Bone marrow (tissue), 2 donors: Measurements from ENCODE around the gene PJA1.

Experiments
- DNase-seq, 2 donors: peaks; one replicate each; lab custom pipeline; 2025; lab: John Stamatoyannopoulos, UW

Gene PJA1

DNA sequence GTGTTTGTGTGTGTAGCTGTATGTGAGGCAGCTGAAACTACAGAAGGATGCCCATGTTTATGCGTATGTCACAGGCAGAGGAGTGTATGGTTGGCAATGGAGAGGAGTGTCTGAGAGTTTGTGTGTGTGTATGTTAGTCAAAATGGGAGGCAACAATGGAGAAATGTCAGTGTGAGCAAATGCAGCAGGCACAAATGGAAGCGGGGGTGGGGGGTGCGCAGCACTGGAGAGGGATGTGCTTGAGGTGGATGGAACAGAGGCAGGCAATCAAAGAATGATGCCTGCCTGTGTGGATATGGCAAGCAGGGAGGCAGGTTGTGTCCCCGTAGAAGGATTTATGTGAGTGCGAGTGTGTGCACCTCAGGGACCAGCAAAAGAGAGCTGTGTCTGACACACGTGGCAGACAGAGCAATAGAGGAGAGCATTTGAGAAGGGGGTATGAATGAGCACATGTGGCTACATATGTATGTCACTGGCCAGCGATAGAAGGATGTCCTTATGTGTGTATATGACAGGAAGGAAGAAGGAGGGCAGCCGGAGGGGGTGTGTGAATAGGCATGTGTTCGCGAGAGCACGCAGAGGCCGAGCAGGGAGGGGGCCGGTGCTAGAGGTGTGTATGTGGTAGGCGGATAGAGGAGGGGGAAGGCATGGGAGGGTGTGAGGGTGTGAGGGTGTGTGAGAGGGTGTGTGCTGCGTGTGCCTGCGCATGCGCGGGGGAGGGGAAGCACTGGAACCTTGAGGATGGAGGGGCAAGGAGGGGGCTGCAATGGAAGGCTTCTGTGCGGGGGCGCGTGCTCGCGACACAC is 1.1 kb downstream of the PJA1 start:
- no peak for DNase-seq

DNA sequence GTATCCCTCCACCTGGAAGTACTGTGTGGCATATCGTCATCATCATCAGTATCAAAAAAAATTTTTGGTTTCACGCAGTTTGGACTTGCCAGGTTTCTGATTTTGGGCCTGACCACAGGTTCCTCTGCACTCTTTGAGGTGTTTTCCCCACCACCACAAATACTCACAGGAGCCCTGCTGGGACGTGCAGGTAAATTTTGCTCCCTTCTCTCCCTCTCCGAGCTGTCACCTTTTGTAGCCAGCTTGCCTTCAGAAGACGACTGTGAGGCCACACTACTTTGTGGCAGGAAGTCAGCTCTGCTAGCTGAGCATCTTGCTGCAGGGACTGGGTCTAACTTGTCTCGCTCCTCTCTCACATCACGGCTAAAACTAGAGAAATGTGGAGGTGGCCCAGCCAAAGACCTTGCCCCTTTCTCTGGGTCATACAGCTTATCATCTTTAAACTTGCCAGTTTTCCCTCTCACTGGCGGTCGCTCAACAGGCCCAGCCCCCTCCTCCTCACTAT is 2.8 kb downstream of the PJA1 start:
- no peak for DNase-seq

GRCh38 chrX:69161786-69162349 is 3.4 kb downstream of the PJA1 start:
- no peak for DNase-seq

DNA sequence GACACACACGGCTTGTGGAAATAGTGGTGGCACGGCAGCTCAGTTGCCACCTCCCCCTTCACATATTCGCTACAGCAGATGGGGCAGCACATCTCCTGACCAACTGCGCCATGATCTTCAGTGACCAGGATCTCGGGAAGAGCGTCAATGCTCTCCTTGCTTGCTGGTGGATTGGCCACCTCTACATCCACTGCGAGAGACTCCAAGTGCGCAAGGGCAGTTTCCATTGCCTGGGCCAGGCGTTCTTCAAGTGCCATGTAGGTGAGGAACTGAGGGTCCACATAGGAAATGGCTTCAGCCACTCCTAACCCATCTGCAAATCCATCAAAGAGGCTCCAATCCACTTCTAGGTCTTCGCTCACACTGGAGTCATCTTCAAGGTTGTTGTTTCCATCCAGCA is 3.9 kb downstream of the PJA1 start:
- no peak for DNase-seq

DNA sequence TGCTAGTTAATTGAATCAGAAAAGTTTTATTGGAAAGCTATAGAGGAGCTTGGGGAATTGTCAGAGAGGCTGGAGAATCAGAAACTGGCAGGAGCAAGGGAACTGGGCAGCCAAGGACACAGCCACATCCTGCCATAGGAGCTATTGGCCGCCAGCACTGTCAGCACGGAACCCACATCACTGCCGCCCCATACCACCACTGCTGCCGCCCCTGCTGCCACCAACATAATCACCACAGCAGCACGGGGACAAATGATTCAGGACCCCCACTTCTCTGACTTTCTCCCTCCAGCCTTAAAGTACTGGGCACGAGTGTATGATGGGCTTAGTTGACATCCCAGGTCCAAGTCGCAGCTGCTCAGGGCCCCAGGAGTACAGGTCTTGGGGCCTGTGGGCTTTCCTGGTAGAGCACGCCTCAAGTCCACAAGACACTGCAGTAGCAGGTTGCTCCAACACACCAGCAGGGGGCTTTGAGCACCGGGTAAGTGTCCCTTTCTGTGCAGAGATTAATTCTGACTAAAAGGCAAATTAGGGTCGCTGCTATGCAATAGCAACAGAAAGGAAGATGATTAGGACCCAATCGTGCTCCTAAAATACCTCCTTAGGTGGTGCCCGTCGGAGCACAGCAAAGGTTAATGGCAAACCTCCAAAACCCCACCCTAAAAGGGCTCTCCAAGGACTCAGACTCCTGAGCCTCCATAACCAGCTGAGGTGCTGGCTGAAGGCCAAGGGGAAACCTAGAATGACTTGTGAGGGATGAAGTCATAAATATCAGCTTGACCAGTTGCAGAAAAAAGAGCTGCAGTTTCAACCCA is 6.9 kb downstream of the PJA1 start:
- no peak for DNase-seq

DNA sequence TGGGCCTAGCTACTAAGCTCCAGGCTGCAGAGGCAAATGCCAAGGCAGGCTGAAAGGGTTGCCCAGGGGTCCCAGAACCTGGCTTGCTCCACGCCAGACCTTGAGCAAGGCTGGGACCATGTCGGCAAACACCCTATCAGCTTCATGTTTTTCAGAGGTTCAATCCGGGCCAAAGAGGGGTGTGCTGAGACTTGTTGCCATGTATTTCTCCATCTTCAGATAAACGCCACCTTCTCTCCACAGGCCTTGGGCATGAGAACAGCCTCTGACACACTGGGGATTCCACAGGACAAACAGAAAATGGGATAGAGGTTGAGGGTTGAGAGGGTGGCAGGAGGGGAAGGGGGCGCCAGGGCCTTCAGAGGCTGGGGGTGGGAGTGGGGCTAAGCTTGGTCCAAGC is 8.6 kb downstream of the PJA1 start:
- no peak for DNase-seq

DNA sequence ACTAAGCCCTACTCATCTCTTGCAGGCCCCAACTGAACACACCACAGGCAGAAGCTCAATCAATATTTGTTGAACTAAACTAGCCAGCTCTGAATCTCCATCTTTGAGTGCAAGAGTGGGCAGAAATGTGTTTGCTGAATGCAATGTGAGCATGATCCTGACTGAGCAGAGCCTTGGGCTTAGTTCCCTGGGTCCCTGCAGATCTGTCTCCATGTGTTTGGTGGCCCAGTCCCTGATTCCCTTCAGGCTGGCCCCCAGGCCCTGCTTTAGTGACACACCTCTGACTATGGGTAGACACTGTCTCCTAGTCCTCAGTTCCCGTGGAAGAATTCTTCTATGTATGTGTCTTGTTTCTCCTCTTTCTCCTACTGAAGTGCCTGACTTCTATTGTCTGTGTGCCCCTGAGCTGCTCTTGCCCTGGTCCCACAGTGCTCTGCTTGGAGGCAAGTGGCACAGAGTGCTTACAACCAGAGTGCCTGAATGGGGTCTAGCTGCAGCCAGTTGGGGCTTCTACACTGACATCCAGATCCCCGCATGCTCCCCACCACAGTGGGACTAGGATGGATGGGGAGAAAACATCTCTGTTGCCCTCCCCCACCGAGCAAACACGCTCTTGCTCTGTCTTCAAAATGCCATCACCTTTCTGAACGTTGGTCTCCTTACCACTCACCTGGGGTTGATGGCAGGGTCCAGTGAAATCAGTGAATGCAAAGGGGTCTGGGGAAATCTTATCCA is 9.3 kb downstream of the PJA1 start:
- DNase-seq: no peak

DNA sequence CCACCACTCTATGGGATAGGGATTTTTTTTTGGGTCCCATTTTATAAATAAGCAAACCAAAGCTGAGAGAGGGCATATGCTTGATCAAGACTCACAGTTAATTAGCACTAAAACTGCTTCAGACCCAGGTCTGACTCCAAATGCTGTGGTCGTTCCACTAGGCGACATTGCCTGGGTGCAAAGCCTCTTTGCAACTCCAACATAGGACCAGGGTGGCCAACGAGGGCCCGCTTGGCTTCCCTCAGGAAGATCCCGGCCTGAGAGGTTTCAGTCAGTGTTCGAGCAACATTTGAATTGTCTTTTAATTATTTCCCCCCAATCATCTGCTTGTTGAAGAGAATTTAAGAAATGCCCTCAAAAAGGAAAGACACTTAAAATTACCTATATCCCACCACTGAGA is 11.2 kb downstream of the PJA1 start:
- DNase-seq: no peak

- DNase-seq: no peak
Measured at GRCh38 chrX:69153060-69153730, 12.1 kb downstream of the PJA1 start.

DNA sequence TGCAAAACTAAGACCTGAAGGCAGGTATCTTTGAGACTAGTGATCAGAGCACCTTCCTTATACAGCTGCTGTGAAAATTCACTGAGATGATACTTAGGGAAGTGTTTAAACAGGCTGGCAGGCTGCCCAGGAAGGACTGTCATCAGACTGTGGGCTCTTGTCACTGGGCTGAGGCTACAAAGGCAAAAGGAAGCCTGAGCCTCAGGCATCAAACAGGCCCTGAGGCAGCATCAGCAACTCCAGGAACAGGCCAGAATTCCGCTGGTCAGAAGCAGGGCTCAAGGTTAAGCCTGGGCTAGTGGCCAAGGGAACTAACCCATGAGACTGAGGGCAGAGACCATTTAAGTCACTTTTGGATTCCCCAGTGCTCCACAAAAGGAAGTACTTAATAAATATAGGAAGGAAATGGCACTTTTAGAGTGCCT is 12.8 kb downstream of the PJA1 start:
- DNase-seq: peak in 1 of 2 donors; percentile 13

GRCh38 chrX:69151866-69152284 is 13.4 kb downstream of the PJA1 start:
- DNase-seq: no peak

DNA sequence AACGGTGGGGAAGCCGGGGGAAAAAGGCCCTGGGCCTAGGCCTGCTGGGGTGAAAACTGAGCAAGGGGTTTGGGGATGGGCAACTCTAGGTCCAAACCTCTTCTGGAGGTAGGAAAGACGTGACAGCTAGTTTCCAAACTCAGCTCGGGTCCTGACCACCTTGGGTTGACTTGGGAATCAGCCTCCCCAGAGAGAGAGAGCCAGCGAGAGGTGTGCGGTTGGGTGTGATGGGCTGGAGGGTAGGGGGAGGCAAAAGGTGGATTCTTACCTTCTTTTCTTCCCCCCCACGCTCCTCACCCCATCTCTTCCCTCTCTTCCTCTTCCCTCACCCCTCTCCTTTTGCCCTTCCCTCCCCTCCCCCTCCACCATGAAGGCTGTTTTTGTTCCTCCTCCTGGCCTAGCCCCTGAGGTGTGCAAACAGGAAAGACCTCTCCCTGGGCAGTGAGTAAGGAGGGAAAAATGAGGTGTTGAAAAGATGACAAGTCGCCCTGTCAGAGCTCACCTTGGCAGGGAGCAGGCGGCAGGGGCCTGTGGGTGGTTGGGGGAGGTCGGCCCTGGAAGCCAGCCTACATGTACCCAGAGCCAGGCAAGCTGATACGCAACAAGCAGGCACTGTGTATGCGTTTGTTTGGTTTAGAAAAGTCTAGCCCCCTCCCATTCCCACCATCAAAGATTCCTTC is 14.8 kb downstream of the PJA1 start:
- DNase-seq: no peak

- DNase-seq: no peak
Measured at GRCh38 chrX:69149466-69150280, 15.6 kb downstream of the PJA1 start.

DNA sequence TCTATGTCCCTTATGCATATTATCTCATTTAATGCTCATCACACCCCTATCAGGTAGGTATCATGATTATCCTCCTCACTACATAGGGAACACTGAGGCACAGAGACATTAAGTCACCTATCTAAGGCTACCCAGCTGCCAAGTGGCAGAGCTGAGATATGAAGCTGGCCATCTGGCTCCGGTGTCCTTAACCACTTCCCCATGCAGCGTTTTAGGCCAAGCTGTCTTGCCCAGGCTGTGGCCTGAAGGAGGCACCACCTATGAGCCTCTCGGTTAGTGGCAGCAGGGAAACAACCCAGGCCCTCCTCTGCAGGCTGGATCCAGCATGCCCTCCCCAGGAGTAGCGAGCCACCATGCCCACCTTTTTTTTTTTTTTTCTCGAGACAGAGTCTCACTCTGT is 16.3 kb downstream of the PJA1 start:
- no peak for DNase-seq

GRCh38 chrX:69146739-69147138 is 18.5 kb downstream of the PJA1 start:
- no peak for DNase-seq

DNA sequence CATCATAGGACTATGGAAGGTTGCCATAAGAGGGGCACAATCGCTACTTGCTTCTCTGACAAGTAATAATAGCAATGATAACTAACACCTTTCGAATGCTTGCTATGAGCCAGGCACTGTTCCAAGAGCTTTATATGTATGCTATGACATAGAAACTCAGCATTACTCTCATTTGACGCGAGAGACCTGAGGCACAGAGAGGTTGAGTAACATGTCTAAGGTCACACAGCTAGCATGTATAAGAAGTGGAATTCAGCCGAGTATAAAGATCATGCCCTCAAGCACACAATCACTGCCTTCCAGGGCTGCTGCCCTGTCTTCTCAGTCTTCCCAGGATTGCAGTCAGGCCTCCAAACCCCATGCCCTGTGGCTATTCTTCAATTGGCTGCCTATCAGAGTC is 19.5 kb downstream of the PJA1 start:
- no peak for DNase-seq

- DNase-seq: no peak
Measured at GRCh38 chrX:69144838-69145680, 20.2 kb downstream of the PJA1 start.

GRCh38 chrX:69143530-69143929 is 21.7 kb downstream of the PJA1 start:
- DNase-seq: no peak
